CD4-positive, alpha-beta T cell treated with Interleukin-4 for 4 hours (primary cell): ENCODE data around the gene STXBP6.
A peak's percentile ranks its signal among the peaks of the same experiment; 100 is the strongest.
"Not testable (repeated sequence)": the region's sequence is repeated elsewhere in the genome, so short reads cannot be mapped to it uniquely, and the experiment has no call there.

ENCODE experiments used
- DNase-seq: peaks from one replicate; pipeline ENCODE4 v3.0.0-alpha.2; 2020

STXBP6 gene

GRCh38 chr14:24817212-24818057 lies 232.5 kb downstream of the STXBP6 start:
- no peak for DNase-seq

GRCh38 chr14:24816929-24817211 lies 233.1 kb downstream of the STXBP6 start:
- no peak for DNase-seq

GRCh38 chr14:24816011-24816928 lies 233.7 kb downstream of the STXBP6 start:
- DNase-seq: no peak

- DNase-seq: no peak
Observed at GRCh38 chr14:24815543-24815942, 234.4 kb downstream of the STXBP6 start.

- no peak for DNase-seq
Observed at GRCh38 chr14:24814944-24815343, 235.0 kb downstream of the STXBP6 start.

GRCh38 chr14:24814346-24814745 lies 235.6 kb downstream of the STXBP6 start:
- DNase-seq: no peak

GRCh38 chr14:24813819-24814259 lies 236.1 kb downstream of the STXBP6 start:
- DNase-seq: no peak

- no peak for DNase-seq
Observed at GRCh38 chr14:24813089-24813815, 236.7 kb downstream of the STXBP6 start.

GRCh38 chr14:24809135-24809534 lies 240.8 kb downstream of the STXBP6 start:
- DNase-seq: no peak

- no peak for DNase-seq
Observed at GRCh38 chr14:24808412-24808811, 241.5 kb downstream of the STXBP6 start.

GRCh38 chr14:24806061-24806678 lies 243.8 kb downstream of the STXBP6 start:
- peak; percentile 8 for DNase-seq

- DNase-seq: no peak
Observed at GRCh38 chr14:24804552-24805212, 245.3 kb downstream of the STXBP6 start.

GRCh38 chr14:24803933-24804494 lies 245.9 kb downstream of the STXBP6 start:
- no peak for DNase-seq

GRCh38 chr14:24803426-24803825 lies 246.5 kb downstream of the STXBP6 start:
- DNase-seq: not testable (repeated sequence)

- DNase-seq: no peak
Observed at GRCh38 chr14:24802236-24802635, 247.7 kb downstream of the STXBP6 start.

GRCh38 chr14:24801024-24801423 lies 248.9 kb downstream of the STXBP6 start:
- DNase-seq: no peak

- no peak for DNase-seq
Observed at GRCh38 chr14:24798911-24799462, 251.0 kb downstream of the STXBP6 start.

GRCh38 chr14:24795406-24795805 lies 254.5 kb downstream of the STXBP6 start:
- DNase-seq: no peak

- DNase-seq: no peak
Observed at GRCh38 chr14:24794644-24795305, 255.2 kb downstream of the STXBP6 start.

GRCh38 chr14:24790196-24790595 lies 259.8 kb downstream of the STXBP6 start:
- no peak for DNase-seq

- no peak for DNase-seq
Observed at GRCh38 chr14:24789378-24789884, 260.5 kb downstream of the STXBP6 start.
